ENCODE measurements around the gene RPS25. TPM values are rescaled to one million over a fixed set of nuclear protein-coding genes. Genes with fewer than 3 reads are reported as not detected.

The RPS25 gene
- polyA plus RNA-seq, 1 of the 3 experiments (the other 2 are of a cell fraction), result 2,688 TPM

DNA sequence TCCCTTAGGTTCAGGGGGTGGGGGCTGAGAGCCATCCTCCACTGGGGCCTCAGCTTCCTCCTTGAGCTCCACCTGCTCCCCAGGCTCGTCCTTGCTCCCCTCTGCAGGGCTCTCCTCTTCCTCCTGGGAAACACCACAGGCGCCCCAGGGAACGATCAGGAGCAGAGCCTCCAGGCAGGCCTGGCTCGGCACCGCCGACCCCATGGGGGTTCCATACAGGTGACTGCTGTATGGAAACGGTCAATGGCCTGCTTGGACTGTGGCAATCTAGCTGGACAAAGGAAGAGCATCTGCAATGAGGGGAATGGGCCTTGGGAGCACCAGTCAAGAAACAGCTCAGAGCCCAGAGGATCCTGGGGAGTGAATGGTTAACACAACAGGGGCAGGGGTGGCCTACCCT lies 30.9 kb upstream of the RPS25 start:
- POLR2A ChIA-PET, result interaction anchor here (1.6 kb wide), 1 partner anchor 18 kb away, joined by 3 read pairs; no protein-coding TSS in a partner anchor
- WGBS (ENCODE audit: low lambda C conversion rate), result no CpG with 5 or more reads among the region's 7 CpGs

DNA sequence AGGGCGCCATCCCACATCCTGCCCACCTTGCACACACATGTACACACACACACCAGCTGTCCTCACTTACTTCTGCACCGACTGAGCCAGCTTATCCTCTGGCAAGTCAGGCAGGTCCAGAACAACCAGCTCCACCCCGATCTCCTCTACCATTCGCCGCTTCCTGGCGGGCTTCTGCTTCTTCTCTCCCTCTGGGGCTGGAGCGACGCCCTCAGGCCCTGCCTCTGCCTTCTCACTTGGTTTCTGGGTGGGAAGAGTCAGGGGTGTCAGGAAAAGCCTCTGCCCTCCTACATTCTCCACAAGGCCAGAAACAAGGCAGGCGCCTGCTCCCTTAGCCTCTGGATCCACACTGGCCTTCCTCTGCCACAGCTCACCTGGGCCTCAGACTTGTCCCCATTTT lies 30.5 kb upstream of the RPS25 start:
- no peak overlapping the region for H3K4me2 ChIP-seq
- H3K27me3 ChIP-seq (ENCODE audit: insufficient read depth), result no peaks in the 10 kb centered on the region
- ChIA-PET POLR2A (interaction anchor here (1.6 kb wide), 1 partner anchor 17 kb away, joined by 3 read pairs; no protein-coding TSS in a partner anchor), CTCF (interaction anchor here (0.9 to 1.1 kb wide), 3 partner anchors 8 to 19 kb away, joined by 3 to 4 read pairs (median 4); partner anchors contain the start of genes HYOU1, SLC37A4 and VPS11)
- no peak overlapping the region for H3K4me3 ChIP-seq (ENCODE audit: low read depth in 2 of 2, low read length in 1 of 2)
- WGBS (ENCODE audit: low lambda C conversion rate), result 93% methylated on average over 9 of the region's 9 CpGs
- no peaks in the 10 kb centered on the region for H3F3A ChIP-seq (replicated peaks; ENCODE audit: insufficient read depth)
- no peaks in the 10 kb centered on the region for H3K79me2 ChIP-seq (ENCODE audit: insufficient read depth)
- H3K36me3 ChIP-seq (replicated peaks in 1 of 2; ENCODE audit: control insufficient read depth in 1 of 2, insufficient read depth in 2 of 2, low read length in 1 of 2), result peaks cover 23 to 73% of the 10 kb centered on the region in 2 experiments
- H3K9ac ChIP-seq, result no peak overlapping the region
- no peak overlapping the region for H3K27ac ChIP-seq (ENCODE audit: low read depth in 2 of 2, low read length in 1 of 2)
- DNase-seq, result no peak
- H4K20me1 ChIP-seq (ENCODE audit: insufficient read depth), result no peaks in the 10 kb centered on the region
- H3K9me3 ChIP-seq, result no peaks in the 10 kb centered on the region
- no peaks in the 10 kb centered on the region for H3K4me1 ChIP-seq (ENCODE audit: control insufficient read depth in 1 of 2, insufficient read depth in 2 of 2, low read depth in 1 of 2, low read length in 1 of 2)
- no peaks in the 10 kb centered on the region for H3K9me2 ChIP-seq
- TF ChIP-seq FOSL2 (IDR thresholded peaks at IDR 0.05; ENCODE audit: borderline replicate concordance, low read depth) (no peak), EZH2phosphoT487 (IDR thresholded peaks at IDR 0.05; ENCODE audit: borderline replicate concordance, low read depth) (no peak), JUND (IDR thresholded peaks at IDR 0.05) (no peak), TAF1 (IDR thresholded peaks at IDR 0.05; ENCODE audit: borderline replicate concordance, low read depth, low read length) (no peak), NRF1 (IDR thresholded peaks at IDR 0.05; ENCODE audit: low read depth, low read length) (no peak), GATA2 (CRISPR knock-in tag; IDR thresholded peaks at IDR 0.05) (no peak), GABPA (IDR thresholded peaks at IDR 0.05; ENCODE audit: low read depth) (no peak), FOXJ3 (CRISPR knock-in tag; IDR thresholded peaks at IDR 0.05) (no peak)
- TF ChIP-seq, protein P1, sequence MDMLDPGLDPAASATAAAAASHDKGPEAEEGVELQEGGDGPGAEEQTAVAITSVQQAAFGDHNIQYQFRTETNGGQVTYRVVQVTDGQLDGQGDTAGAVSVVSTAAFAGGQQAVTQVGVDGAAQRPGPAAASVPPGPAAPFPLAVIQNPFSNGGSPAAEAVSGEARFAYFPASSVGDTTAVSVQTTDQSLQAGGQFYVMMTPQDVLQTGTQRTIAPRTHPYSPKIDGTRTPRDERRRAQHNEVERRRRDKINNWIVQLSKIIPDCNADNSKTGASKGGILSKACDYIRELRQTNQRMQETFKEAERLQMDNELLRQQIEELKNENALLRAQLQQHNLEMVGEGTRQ (IDR thresholded peaks at IDR 0.05; ENCODE audit: borderline replicate concordance, low read depth, low read length), result no peak
- TF ChIP-seq, protein P2, sequence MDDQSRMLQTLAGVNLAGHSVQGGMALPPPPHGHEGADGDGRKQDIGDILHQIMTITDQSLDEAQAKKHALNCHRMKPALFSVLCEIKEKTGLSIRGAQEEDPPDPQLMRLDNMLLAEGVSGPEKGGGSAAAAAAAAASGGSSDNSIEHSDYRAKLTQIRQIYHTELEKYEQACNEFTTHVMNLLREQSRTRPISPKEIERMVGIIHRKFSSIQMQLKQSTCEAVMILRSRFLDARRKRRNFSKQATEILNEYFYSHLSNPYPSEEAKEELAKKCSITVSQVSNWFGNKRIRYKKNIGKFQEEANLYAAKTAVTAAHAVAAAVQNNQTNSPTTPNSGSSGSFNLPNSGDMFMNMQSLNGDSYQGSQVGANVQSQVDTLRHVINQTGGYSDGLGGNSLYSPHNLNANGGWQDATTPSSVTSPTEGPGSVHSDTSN (IDR thresholded peaks at IDR 0.05), result no peak
- TF ChIP-seq, protein P3, sequence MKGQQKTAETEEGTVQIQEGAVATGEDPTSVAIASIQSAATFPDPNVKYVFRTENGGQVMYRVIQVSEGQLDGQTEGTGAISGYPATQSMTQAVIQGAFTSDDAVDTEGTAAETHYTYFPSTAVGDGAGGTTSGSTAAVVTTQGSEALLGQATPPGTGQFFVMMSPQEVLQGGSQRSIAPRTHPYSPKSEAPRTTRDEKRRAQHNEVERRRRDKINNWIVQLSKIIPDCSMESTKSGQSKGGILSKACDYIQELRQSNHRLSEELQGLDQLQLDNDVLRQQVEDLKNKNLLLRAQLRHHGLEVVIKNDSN (IDR thresholded peaks at IDR 0.05; ENCODE audit: borderline replicate concordance, low read depth), result no peak
- TF ChIP-seq, protein P4, sequence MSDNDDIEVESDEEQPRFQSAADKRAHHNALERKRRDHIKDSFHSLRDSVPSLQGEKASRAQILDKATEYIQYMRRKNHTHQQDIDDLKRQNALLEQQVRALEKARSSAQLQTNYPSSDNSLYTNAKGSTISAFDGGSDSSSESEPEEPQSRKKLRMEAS (IDR thresholded peaks at IDR 0.05; ENCODE audit: low read depth), result no peak
- no peak overlapping the region for H2AFZ ChIP-seq (ENCODE audit: low read depth)

More for the DNA sequence above, 30.9 kb upstream of the RPS25 start:
- Histone ChIP-seq H3K4me1 (ENCODE audit: control insufficient read depth in 1 of 2, insufficient read depth in 2 of 2, low read depth in 1 of 2, low read length in 1 of 2) (no peaks in the 10 kb centered on the region), H3K79me2 (ENCODE audit: insufficient read depth) (no peaks in the 10 kb centered on the region), H3K27me3 (ENCODE audit: insufficient read depth) (no peaks in the 10 kb centered on the region), H3K9me2 (no peaks in the 10 kb centered on the region), H2AFZ (ENCODE audit: low read depth) (no peak overlapping the region), H3F3A (replicated peaks; ENCODE audit: insufficient read depth) (no peaks in the 10 kb centered on the region), H3K36me3 (replicated peaks in 1 of 2; ENCODE audit: control insufficient read depth in 1 of 2, insufficient read depth in 2 of 2, low read length in 1 of 2) (peaks cover 27 to 78% of the 10 kb centered on the region in 2 experiments), H3K9ac (no peak overlapping the region), H4K20me1 (ENCODE audit: insufficient read depth) (no peaks in the 10 kb centered on the region), H3K27ac (ENCODE audit: low read depth in 2 of 2, low read length in 1 of 2) (no peak overlapping the region), H3K9me3 (no peaks in the 10 kb centered on the region), H3K4me2 (no peak overlapping the region), H3K4me3 (ENCODE audit: low read depth in 2 of 2, low read length in 1 of 2) (no peak overlapping the region)
- DNase-seq, result no peak
- CTCF ChIA-PET, result interaction anchor here (0.7 kb wide), 1 partner anchor 11 kb away, joined by 3 read pairs; no protein-coding TSS in a partner anchor
- TF ChIP-seq SMC3 (IDR thresholded peaks at IDR 0.05; ENCODE audit: low read depth, low read length) (no peak), EZH2phosphoT487 (IDR thresholded peaks at IDR 0.05; ENCODE audit: borderline replicate concordance, low read depth) (no peak), GABPA (IDR thresholded peaks at IDR 0.05; ENCODE audit: low read depth) (no peak), FOSL2 (IDR thresholded peaks at IDR 0.05; ENCODE audit: borderline replicate concordance, low read depth) (no peak), GATA2 (CRISPR knock-in tag; IDR thresholded peaks at IDR 0.05) (no peak)
- TF ChIP-seq, protein P3 (IDR thresholded peaks at IDR 0.05; ENCODE audit: borderline replicate concordance, low read depth), result no peak
- TF ChIP-seq, protein P2 (IDR thresholded peaks at IDR 0.05), result no peak

Data from SK-N-SH (cell line).